GM12878 (cell line): ENCODE data around the gene SHISA6. TPM values are rescaled to one million over a fixed set of nuclear protein-coding genes. Genes with fewer than 3 reads are reported as not detected.

Source experiments
- ATAC-seq: fragments of 200-7000 bp; cut with Tn5 transposase; 3 replicates; pipeline ENCODE4 v1.9.1; 2020; ENCODE audit warnings: mild to moderate bottlenecking, moderate library complexity
- BruUV-seq: library from RNA; stranded (reverse); fragments of 400-500 nt; replicated peaks from 2 replicates; lab custom pipeline; 2021; lab: Mats Ljungman, UMichigan
- CTCF ChIA-PET: fragments of 300-600 bp; sonication (Branson Sonifier 250); formaldehyde crosslinking; extraction: SDS; loops from one replicate; lab custom pipeline; 2021; ENCODE audit warnings: inconsistent platforms; lab: Yijun Ruan, JAX
- POLR2A ChIA-PET: fragments of 350-600 bp; formaldehyde crosslinking; extraction: SDS; loops from one replicate; lab custom pipeline; 2021; ENCODE audit warnings: inconsistent platforms; lab: Charles Lee
- RAD21 ChIA-PET: fragments of 300-600 bp; sonication (Branson Sonifier 250); formaldehyde crosslinking; loops from one replicate; lab custom pipeline; 2023; ENCODE audit warnings: antibody characterized with exemption; ENCODE audit not compliant: unreplicated experiment; lab: Charles Lee
- SMC1A ChIA-PET: fragments of 300-600 bp; sonication (Branson Sonifier 250); formaldehyde crosslinking; loops from one replicate; lab custom pipeline; 2023; ENCODE audit not compliant: unreplicated experiment, uncharacterized antibody; lab: Charles Lee
- DNase-seq: peaks from one replicate; pipeline ENCODE4 v3.0.0-alpha.2; 2011; ENCODE audit warnings: low read depth, low spot score
- FAIRE-seq: peaks from 3 replicates; lab custom pipeline; 2011; peaks lifted over from hg19 to GRCh38; lab: Jason Lieb, UNC
- H2AFZ ChIP-seq: 2 replicates; pipeline ENCODE4 v1.6.0; 2011; ENCODE audit warnings: low read depth, low read length, control low read depth; ENCODE audit not compliant: control insufficient read depth
- H3K27ac ChIP-seq: 2 replicates; pipeline ENCODE4 v1.5.1; 2011; ENCODE audit warnings: control low read depth; ENCODE audit not compliant: control insufficient read depth, insufficient read depth
- H3K27me3 ChIP-seq, 2 experiments: replicated peaks in 1 of 2; 2 replicates each; pipeline versions ENCODE4 v1.6.0 to v1.6.1; 2011; ENCODE audit warnings: low read length in 1 of 2; ENCODE audit not compliant: control insufficient read depth in 2 of 2, insufficient read depth in 2 of 2
- H3K36me3 ChIP-seq, 2 experiments: 2 replicates each; pipeline ENCODE4 v1.5.1; 2011; ENCODE audit warnings: low read length in 1 of 2; ENCODE audit not compliant: control insufficient read depth in 2 of 2, insufficient read depth in 2 of 2
- H3K4me1 ChIP-seq: 2 replicates; pipeline ENCODE4 v1.6.1; 2011; ENCODE audit warnings: mild to moderate bottlenecking, low read length, moderate library complexity, mixed read lengths; ENCODE audit not compliant: control insufficient read depth, insufficient read depth
- H3K4me2 ChIP-seq: 2 replicates; pipeline ENCODE4 v1.6.0; 2011; ENCODE audit warnings: control low read depth; ENCODE audit not compliant: control insufficient read depth, insufficient read depth
- H3K4me3 ChIP-seq: fragments of 200-600 bp; sonication (generic); 2 replicates; pipeline ENCODE4 v1.5.1; 2016
- H3K79me2 ChIP-seq: 2 replicates; pipeline ENCODE4 v1.6.0; 2011; ENCODE audit warnings: low read length; ENCODE audit not compliant: control insufficient read depth, insufficient read depth
- H3K9ac ChIP-seq: 2 replicates; pipeline ENCODE4 v1.8.0; 2011; ENCODE audit warnings: low read length, control low read depth, mixed read lengths; ENCODE audit not compliant: control insufficient read depth, insufficient read depth
- H3K9me3 ChIP-seq: replicated peaks from 3 replicates; pipeline ENCODE4 v1.5.1; 2011; ENCODE audit warnings: mild to moderate bottlenecking, low read length; ENCODE audit not compliant: control insufficient read depth, insufficient read depth
- H4K20me1 ChIP-seq: 2 replicates; pipeline ENCODE4 v1.6.0; 2011; ENCODE audit not compliant: control insufficient read depth, insufficient read depth
- ESRRA ChIP-seq: IDR thresholded peaks from 2 replicates; pipeline ENCODE4 v1.6.1; 2012; ENCODE audit warnings: mild to moderate bottlenecking, low read length, improper control_type of control experiment
- NR2C1 ChIP-seq: fragments of 450-650 bp; IDR thresholded peaks from 2 replicates; pipeline ENCODE4 v1.6.1; 2017; ENCODE audit warnings: antibody characterized with exemption, mild to moderate bottlenecking, moderate library complexity
- POLR2AphosphoS5 ChIP-seq: IDR thresholded peaks from 2 replicates; pipeline ENCODE4 v1.6.1; 2011; ENCODE audit warnings: mild to moderate bottlenecking, low read length, inconsistent platforms
- SP1 ChIP-seq: IDR thresholded peaks from one replicate; pipeline ENCODE4 v1.6.1; 2011; ENCODE audit warnings: low read depth, low read length
- SREBF1 ChIP-seq: IDR thresholded peaks from 2 replicates; pipeline ENCODE4 v1.6.1; 2012; ENCODE audit warnings: mild to moderate bottlenecking, low read length
- WRNIP1 ChIP-seq: IDR thresholded peaks from 2 replicates; pipeline ENCODE4 v1.6.1; 2011; ENCODE audit warnings: low read depth, low read length, improper control_type of control experiment, borderline replicate concordance
- WGBS: methylation state at CpG from one replicate; pipeline ENCODE4 v1.1.6; 2016; ENCODE audit warnings: low lambda C conversion rate; ENCODE audit not compliant: insufficient replicate concordance, insufficient coverage; ENCODE audit errors: missing lambda C conversion rate; 5-methylcytosine and 5-hydroxymethylcytosine counted together
- in situ Hi-C: fragments of 300-500 bp; cut with MboI; formaldehyde crosslinking; loops from 9 replicates; pipeline ENCODE4 v1.14.3; 2018; ENCODE audit warnings: mixed read lengths
- intact Hi-C: fragments of 100-400 bp; cut with micrococcal nuclease; formaldehyde crosslinking; loops from one replicate; pipeline ENCODE4 v1.14.2; 2022; ENCODE audit not compliant: unreplicated experiment
- polyA plus RNA-seq, 11 experiments: library from polyadenylated mRNA; depleted of rRNA in 4 of 11; unstranded in 6 of 11; stranded (reverse) in 5 of 11; fragments of >200 nt; fragmentation: Nextera tagmentation in 4 of 11; fragmentation: Illumina TruSeq in 1 of 11; extraction: Ambion mirVana in 4 of 11; extraction: Trizol in 1 of 11; gene quantifications; 1 replicate in 1 of 11; 2 replicates in 10 of 11; pipeline versions ENCODE4 v1.2.1 to v1.2.3, GENCODE V29; 2011 to 2016; ENCODE audit warnings: inconsistent platforms in 2 of 11, missing spikeins in 2 of 11, low read depth in 1 of 11
- total RNA-seq, 4 experiments: library from RNA; depleted of rRNA in 3 of 4; stranded (reverse); fragments of >200 nt in 3 of 4; fragmentation: Illumina TruSeq in 1 of 4; extraction: Trizol in 1 of 4; gene quantifications; 2 replicates each; pipeline versions ENCODE4 v1.2.1 to v1.2.3, GENCODE V29; 2013 to 2021
- TF ChIP-seq, protein P1 (sequence below): fragments of 150-350 bp; IDR thresholded peaks from 2 replicates; pipeline ENCODE4 v1.6.1; 2016; ENCODE audit warnings: low read depth, low read length
- TF ChIP-seq, protein P2 (sequence below): fragments of 450-650 bp; IDR thresholded peaks from 2 replicates; pipeline ENCODE4 v1.6.1; 2016; ENCODE audit warnings: mild to moderate bottlenecking

Gene SHISA6
- total and polyA plus RNA-seq, 10 of the 15 experiments (the other 5 are each of a cell fraction or from before 2014, with no cell fraction given), result not detected

DNA sequence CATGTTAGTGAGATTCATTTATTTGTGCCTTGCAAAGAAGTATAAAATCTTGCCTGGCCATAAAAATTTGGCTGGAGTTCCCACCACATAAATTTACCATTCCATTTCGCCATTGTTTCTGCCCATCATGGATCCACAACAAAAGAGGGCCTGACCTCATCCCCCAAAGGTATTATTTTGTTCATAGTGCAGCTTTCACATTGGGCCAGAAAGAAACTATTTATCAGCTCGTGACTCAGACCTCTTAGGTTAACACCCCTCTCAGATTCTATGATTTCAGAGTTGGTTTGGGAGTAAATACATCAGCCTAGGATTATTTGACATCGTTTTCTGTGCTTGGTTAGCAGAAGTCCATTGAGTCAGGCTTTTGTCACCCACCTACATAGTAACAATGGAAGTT lies 108.1 kb downstream of the SHISA6 start:
- BruUV-seq, result no TSS peak
- Histone ChIP-seq H3K9ac (no peak overlapping the region), H2AFZ (no peak overlapping the region), H3K27ac (no peak overlapping the region), H3K27me3 (no peaks in the 10 kb centered on the region), H4K20me1 (no peaks in the 10 kb centered on the region), H3K79me2 (no peaks in the 10 kb centered on the region), H3K4me1 (no peaks in the 10 kb centered on the region), H3K36me3 (no peaks in the 10 kb centered on the region), H3K9me3 (no peaks in the 10 kb centered on the region), H3K4me3 (no peak overlapping the region), H3K4me2 (no peak overlapping the region)
- ChIA-PET CTCF (no interaction called here), SMC1A (no interaction called here), POLR2A (no interaction called here), RAD21 (no interaction called here)
- in situ Hi-C loops, result no loop called here
- intact Hi-C loops, result no loop called here
- TF ChIP-seq, protein P1, sequence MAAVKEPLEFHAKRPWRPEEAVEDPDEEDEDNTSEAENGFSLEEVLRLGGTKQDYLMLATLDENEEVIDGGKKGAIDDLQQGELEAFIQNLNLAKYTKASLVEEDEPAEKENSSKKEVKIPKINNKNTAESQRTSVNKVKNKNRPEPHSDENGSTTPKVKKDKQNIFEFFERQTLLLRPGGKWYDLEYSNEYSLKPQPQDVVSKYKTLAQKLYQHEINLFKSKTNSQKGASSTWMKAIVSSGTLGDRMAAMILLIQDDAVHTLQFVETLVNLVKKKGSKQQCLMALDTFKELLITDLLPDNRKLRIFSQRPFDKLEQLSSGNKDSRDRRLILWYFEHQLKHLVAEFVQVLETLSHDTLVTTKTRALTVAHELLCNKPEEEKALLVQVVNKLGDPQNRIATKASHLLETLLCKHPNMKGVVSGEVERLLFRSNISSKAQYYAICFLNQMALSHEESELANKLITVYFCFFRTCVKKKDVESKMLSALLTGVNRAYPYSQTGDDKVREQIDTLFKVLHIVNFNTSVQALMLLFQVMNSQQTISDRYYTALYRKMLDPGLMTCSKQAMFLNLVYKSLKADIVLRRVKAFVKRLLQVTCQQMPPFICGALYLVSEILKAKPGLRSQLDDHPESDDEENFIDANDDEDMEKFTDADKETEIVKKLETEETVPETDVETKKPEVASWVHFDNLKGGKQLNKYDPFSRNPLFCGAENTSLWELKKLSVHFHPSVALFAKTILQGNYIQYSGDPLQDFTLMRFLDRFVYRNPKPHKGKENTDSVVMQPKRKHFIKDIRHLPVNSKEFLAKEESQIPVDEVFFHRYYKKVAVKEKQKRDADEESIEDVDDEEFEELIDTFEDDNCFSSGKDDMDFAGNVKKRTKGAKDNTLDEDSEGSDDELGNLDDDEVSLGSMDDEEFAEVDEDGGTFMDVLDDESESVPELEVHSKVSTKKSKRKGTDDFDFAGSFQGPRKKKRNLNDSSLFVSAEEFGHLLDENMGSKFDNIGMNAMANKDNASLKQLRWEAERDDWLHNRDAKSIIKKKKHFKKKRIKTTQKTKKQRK, result no peak
- no peak for TF ChIP-seq SREBF1
- no peak for TF ChIP-seq WRNIP1
- FAIRE-seq, result no peak
- no peak for ATAC-seq
- WGBS, result 0% methylated on average over 3 of the region's 3 CpGs
- DNase-seq, result no peak

DNA sequence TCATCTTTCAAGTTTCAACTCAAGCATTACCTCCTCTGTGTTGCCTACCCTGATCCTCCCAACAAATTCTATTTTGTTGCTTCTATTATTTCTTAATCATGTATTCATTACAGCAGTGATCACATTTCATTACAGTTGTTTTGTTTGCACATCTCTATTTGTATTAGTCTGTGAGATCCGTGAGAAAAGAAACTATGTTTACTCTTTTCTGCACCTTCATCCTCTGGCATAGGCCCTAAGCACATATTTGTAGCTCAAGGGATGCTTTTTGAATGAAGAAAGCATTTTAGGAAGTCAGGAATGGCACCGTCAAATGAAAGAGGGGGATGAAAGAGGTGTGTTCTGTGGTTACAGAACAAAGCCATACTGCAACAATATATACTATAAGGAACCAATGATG lies 110.5 kb downstream of the SHISA6 start:
- Histone ChIP-seq H4K20me1 (no peaks in the 10 kb centered on the region), H3K79me2 (no peaks in the 10 kb centered on the region), H3K36me3 (no peaks in the 10 kb centered on the region), H3K27me3 (no peaks in the 10 kb centered on the region), H3K4me1 (no peaks in the 10 kb centered on the region), H3K27ac (no peak overlapping the region)
- SMC1A ChIA-PET, result no interaction called here
- no TSS peak for BruUV-seq
- TF ChIP-seq NR2C1, result no peak
- TF ChIP-seq POLR2AphosphoS5, result no peak
- no peak for TF ChIP-seq ESRRA
- TF ChIP-seq, protein P2, sequence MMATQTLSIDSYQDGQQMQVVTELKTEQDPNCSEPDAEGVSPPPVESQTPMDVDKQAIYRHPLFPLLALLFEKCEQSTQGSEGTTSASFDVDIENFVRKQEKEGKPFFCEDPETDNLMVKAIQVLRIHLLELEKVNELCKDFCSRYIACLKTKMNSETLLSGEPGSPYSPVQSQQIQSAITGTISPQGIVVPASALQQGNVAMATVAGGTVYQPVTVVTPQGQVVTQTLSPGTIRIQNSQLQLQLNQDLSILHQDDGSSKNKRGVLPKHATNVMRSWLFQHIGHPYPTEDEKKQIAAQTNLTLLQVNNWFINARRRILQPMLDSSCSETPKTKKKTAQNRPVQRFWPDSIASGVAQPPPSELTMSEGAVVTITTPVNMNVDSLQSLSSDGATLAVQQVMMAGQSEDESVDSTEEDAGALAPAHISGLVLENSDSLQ, result no peak
- TF ChIP-seq SP1, result no peak
- TF ChIP-seq, all 136 proteins: peak for 0
- no peak overlapping the region for H3K9ac ChIP-seq
- no peak overlapping the region for H2AFZ ChIP-seq
- no peaks in the 10 kb centered on the region for H3K9me3 ChIP-seq
- intact Hi-C loops, result loop anchor here (10.0 kb wide), 1 partner anchor 63 kb away; no protein-coding TSS in a partner anchor
- ChIA-PET RAD21 (no interaction called here), CTCF (no interaction called here), POLR2A (no interaction called here)
- in situ Hi-C loops, result no loop called here
- H3K4me3 ChIP-seq, result no peak overlapping the region
- WGBS, result 44% methylated on average over 2 of the region's 2 CpGs
- DNase-seq (no peak), ATAC-seq (no peak), FAIRE-seq (no peak)
- no peak overlapping the region for H3K4me2 ChIP-seq
